ENCODE results near the gene RNU5B-1.
"Not testable (repeated sequence)": the region's sequence is repeated elsewhere in the genome, so short reads cannot be mapped to it uniquely, and the experiment has no call there.

Gene RNU5B-1

DNA sequence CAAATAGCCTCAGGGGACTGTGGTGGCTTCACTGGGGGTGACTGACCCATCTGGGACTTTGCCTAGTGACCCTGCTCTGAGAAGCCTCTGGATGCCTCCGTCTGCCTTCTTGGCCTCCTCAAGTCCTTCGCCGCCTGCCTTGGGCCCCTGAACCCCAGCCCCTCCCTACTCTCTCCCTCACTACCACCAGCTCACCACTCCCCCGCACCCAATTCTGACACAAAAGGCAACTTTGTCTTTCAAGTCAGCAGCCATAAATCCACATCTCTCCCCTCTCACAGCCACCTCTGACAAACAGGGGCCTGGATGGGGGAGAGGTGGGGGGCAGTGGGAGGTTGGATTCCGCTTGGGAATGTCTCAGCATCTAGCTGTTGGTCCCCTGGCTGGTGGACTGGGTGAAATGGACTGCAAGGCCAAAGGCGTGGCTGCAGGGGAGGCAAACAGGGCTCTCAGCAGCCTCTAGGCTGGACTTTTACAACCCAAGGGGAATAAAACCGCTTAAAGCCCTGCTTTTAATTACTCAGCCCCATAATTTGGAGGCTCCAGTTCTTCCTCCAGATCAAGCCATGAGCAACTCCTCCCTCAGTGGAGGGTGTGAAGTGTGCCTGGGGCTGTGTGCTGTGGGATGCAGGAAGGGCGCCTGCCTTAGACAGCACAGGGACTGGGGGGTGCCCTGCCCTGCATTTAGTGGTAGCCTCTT, 39.9 kb downstream of the RNU5B-1 start:
- no peak for DNase-seq (ENCODE audit: low read depth)

- peak; percentile 13 for DNase-seq (ENCODE audit: low read depth)
These were observed 40.4 kb downstream of the RNU5B-1 start for GRCh38 chr15:65344914-65345275.

- DNase-seq (ENCODE audit: low read depth), result no peak
These were observed 42.5 kb downstream of the RNU5B-1 start for GRCh38 chr15:65346856-65347598.

DNA sequence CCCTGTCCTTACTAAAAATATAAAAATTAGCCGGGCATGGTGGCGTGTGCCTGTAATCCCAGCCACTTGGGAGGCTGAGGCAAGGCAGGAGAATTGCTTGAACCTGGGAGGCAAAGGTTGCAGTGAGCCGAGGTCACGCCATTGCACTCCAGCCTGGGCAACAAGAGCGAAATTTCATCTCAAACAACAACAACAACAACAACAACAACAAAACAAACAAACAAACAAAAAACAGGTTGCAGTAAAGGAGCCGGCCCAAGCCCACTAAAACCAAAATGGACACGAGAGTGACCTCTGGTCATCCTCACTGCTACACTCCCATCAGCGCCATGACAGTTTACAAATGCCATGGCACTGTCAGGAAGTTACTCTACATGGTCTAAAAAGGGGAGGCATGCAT, 43.3 kb downstream of the RNU5B-1 start:
- not testable (repeated sequence) for DNase-seq (ENCODE audit: low read depth)

GRCh38 chr15:65349338-65349737, 44.9 kb downstream of the RNU5B-1 start:
- no peak for DNase-seq (ENCODE audit: low read depth)

DNA sequence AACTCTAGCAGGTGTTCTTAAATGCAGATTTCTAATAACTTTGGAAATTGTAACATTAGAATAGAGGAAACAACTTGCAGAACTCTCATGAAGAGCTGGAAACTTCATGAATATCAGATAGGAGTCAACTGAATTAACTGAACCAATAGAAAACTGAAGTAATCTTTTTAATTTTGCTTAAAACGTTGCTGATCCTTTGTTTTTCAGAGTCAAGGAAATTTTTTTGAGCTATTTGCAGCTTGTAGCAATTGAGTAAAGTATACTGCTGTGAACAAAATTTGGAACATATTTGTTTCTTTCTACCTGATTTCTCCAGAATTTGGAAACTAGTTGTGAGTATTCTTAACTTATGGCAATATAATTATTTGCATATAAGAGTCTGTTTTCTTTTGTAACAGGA, 47.5 kb downstream of the RNU5B-1 start:
- not testable (repeated sequence) for DNase-seq (ENCODE audit: low read depth)
